Inflammatory macrophage treated with lipopolysaccharide for 4 hours (primary cell): ENCODE measurements around the gene ODAD3.
"Not testable (repeated sequence)": the region's sequence is repeated elsewhere in the genome, so short reads cannot be mapped to it uniquely, and the experiment has no call there.

Experiments used
- DNase-seq: peaks from one replicate; pipeline ENCODE4 v3.0.0-alpha.2; 2020

Gene ODAD3

GRCh38 chr19:11434703-11435056, 241 bp downstream of the ODAD3 start:
- no peak for DNase-seq

- DNase-seq = not testable (repeated sequence)
These were observed 1.4 kb downstream of the ODAD3 start for GRCh38 chr19:11433526-11433925.

GRCh38 chr19:11426656-11427055, 8.3 kb downstream of the ODAD3 start:
- no peak for DNase-seq

- no peak for DNase-seq
These were observed 9.0 kb downstream of the ODAD3 start for GRCh38 chr19:11425719-11426457.

GRCh38 chr19:11423791-11424181, 11.1 kb downstream of the ODAD3 start:
- DNase-seq = no peak

- DNase-seq = no peak
These were observed 11.6 kb downstream of the ODAD3 start for GRCh38 chr19:11423164-11423790.

GRCh38 chr19:11422163-11423065, 12.5 kb downstream of the ODAD3 start:
- DNase-seq = peak; percentile 55

GRCh38 chr19:11421371-11422098, 13.4 kb downstream of the ODAD3 start:
- DNase-seq = peak; percentile 12

GRCh38 chr19:11420429-11421370, 14.2 kb downstream of the ODAD3 start:
- peak; percentile 19 for DNase-seq

GRCh38 chr19:11418549-11419506, 16.1 kb downstream of the ODAD3 start, which contains the start of gene RGL3:
Gene RGL3, minus strand, starts transcription at chr19:11419314. Its CDS starts 36 bp downstream, at chr19:11419278.
- peak; percentile 21 for DNase-seq

GRCh38 chr19:11418094-11418548, 16.8 kb downstream of the ODAD3 start:
- DNase-seq = no peak

GRCh38 chr19:11416346-11417052, 18.4 kb downstream of the ODAD3 start:
- DNase-seq = no peak

- no peak for DNase-seq
These were observed 20.4 kb downstream of the ODAD3 start for GRCh38 chr19:11414544-11414943.

GRCh38 chr19:11410682-11411081, 24.2 kb downstream of the ODAD3 start:
- DNase-seq = no peak

GRCh38 chr19:11408591-11408990, 26.3 kb downstream of the ODAD3 start:
- no peak for DNase-seq

GRCh38 chr19:11406703-11407236, 28.2 kb downstream of the ODAD3 start:
- DNase-seq = peak; percentile 65

- no peak for DNase-seq
These were observed 28.9 kb downstream of the ODAD3 start for GRCh38 chr19:11405846-11406643.

GRCh38 chr19:11404588-11405222, 30.2 kb downstream of the ODAD3 start:
- no peak for DNase-seq
